Hepatocyte (in vitro differentiated cells): ENCODE measurements around the gene KIR3DL3. TPM values are rescaled to one million over a fixed set of nuclear protein-coding genes. Genes with fewer than 3 reads are reported as not detected.
"Not testable (repeated sequence)": the region's sequence is repeated elsewhere in the genome, so short reads cannot be mapped to it uniquely, and the experiment has no call there.

ENCODE experiments used
- DNase-seq: peaks from one replicate; pipeline ENCODE4 v3.0.0-alpha.2; 2016; ENCODE audit warnings: low spot score
- H2AFZ ChIP-seq: fragments of 200-600 bp; sonication (generic); 2 replicates; pipeline ENCODE4 v1.6.0; 2016; ENCODE audit warnings: antibody characterized with exemption, mild to moderate bottlenecking
- H3K27ac ChIP-seq: fragments of 200-600 bp; sonication (generic); 2 replicates; pipeline ENCODE4 v1.5.1; 2016; ENCODE audit warnings: mild to moderate bottlenecking
- H3K27me3 ChIP-seq: fragments of 200-600 bp; sonication (generic); 2 replicates; pipeline ENCODE4 v1.6.1; 2016
- H3K36me3 ChIP-seq: fragments of 200-600 bp; sonication (generic); replicated peaks from 2 replicates; pipeline ENCODE4 v1.5.1; 2016; ENCODE audit warnings: low read depth; ENCODE audit not compliant: insufficient read depth
- H3K4me1 ChIP-seq: fragments of 200-600 bp; sonication (generic); 2 replicates; pipeline ENCODE4 v1.5.1; 2016; ENCODE audit warnings: mild to moderate bottlenecking, moderate library complexity; ENCODE audit not compliant: insufficient read depth
- H3K4me2 ChIP-seq: fragments of 200-600 bp; sonication (generic); 2 replicates; pipeline ENCODE4 v1.6.0; 2016
- H3K4me3 ChIP-seq: fragments of 200-600 bp; sonication (generic); 2 replicates; pipeline ENCODE4 v1.5.1; 2016; ENCODE audit warnings: mild to moderate bottlenecking
- H3K79me2 ChIP-seq: fragments of 200-600 bp; sonication (generic); 2 replicates; pipeline ENCODE4 v1.6.0; 2017; ENCODE audit warnings: mild to moderate bottlenecking
- H3K9me2 ChIP-seq: fragments of 200-600 bp; sonication (generic); replicated peaks from 2 replicates; pipeline ENCODE4 v1.6.0; 2017; ENCODE audit warnings: mild to moderate bottlenecking; ENCODE audit not compliant: insufficient read depth
- H3K9me3 ChIP-seq: fragments of 200-600 bp; sonication (generic); 2 replicates; pipeline ENCODE4 v1.5.1; 2016; ENCODE audit warnings: low read depth, mild to moderate bottlenecking
- H4K20me1 ChIP-seq: fragments of 200-600 bp; sonication (generic); 2 replicates; pipeline ENCODE4 v1.6.0; 2016; ENCODE audit warnings: mild to moderate bottlenecking; ENCODE audit not compliant: insufficient read depth, poor library complexity, severe bottlenecking
- WGBS: methylation state at CpG from one replicate; pipeline ENCODE4 v1.1.6; 2016; ENCODE audit warnings: low lambda C conversion rate; ENCODE audit errors: missing lambda C conversion rate; 5-methylcytosine and 5-hydroxymethylcytosine counted together
- polyA plus RNA-seq: library from polyadenylated mRNA; unstranded; fragments of >200 nt; fragmentation: Nextera tagmentation; extraction: Ambion mirVana; gene quantifications from 2 replicates; pipeline ENCODE4 v1.2.1, GENCODE V29; 2016
- total RNA-seq: library from RNA; depleted of rRNA; stranded (reverse); fragments of >200 nt; gene quantifications from 2 replicates; pipeline ENCODE4 v1.2.3, GENCODE V29; 2014

The KIR3DL3 gene
- total and polyA plus RNA-seq, 2 experiments from 2014 or later = not detected

GRCh38 chr19:54747614-54748322, 23.5 kb downstream of the KIR3DL3 start:
- not testable (repeated sequence) for H3K9me3 ChIP-seq, H3K4me1 ChIP-seq, H3K36me3 ChIP-seq, H3K9me2 ChIP-seq, H2AFZ ChIP-seq, H3K27me3 ChIP-seq, H3K27ac ChIP-seq, H4K20me1 ChIP-seq, H3K79me2 ChIP-seq, H3K4me2 ChIP-seq, DNase-seq, H3K4me3 ChIP-seq
- WGBS = 72% methylated on average over 9 of the region's 9 CpGs

- H3K4me3 ChIP-seq, DNase-seq, H4K20me1 ChIP-seq, H2AFZ ChIP-seq, H3K79me2 ChIP-seq, H3K36me3 ChIP-seq, H3K27me3 ChIP-seq, H3K4me1 ChIP-seq, H3K9me2 ChIP-seq, H3K4me2 ChIP-seq, H3K27ac ChIP-seq, H3K9me3 ChIP-seq: not testable (repeated sequence)
- 31% methylated on average over 6 of the region's 6 CpGs for WGBS
These were observed 26.0 kb downstream of the KIR3DL3 start for GRCh38 chr19:54750276-54750675.

DNA sequence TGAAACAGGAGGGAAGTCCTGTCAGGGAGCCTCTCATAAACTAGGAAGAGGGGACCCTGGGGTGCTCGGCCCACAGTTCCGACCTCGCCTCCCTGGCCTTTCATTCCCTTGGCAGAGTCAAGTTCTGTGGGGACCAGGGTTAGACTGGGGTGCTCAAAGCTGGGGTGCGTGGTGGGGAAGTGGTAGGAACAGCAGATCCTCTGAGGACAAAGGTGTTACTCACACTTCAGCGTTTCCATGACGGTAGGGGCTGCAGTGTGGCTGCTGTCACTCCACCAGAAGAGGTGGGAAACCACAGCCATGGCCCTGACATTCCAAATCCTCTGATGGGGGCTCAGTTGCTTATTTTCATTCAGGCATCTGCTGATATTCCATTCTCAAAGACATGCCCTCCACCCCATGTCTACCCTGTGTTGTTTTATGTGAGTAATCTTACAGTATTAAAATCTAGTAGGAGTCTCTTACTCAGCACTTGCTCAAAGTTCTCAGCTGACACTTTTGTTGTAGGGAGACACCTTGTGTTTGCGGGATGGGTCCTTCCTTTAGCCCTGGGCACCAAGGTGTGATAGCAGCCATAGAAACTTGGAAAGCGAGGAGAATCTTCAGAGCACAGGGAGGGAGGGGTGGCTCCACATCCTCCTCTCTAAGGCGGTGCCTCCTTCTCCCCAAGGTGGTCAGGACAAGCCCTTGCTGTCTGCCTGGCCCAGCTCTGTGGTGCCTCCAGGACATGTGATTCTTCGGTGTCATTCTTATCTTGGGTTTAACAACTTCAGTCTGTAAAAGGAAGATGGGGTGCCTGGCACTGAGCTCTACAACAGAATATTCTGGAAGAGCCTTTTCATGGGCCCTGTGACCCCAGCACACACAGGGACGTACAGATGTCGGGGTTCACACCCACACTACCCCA, 32.2 kb downstream of the KIR3DL3 start:
- H3K4me2 ChIP-seq, H4K20me1 ChIP-seq, DNase-seq, H3K36me3 ChIP-seq, H3K27me3 ChIP-seq, H3K79me2 ChIP-seq, H2AFZ ChIP-seq, H3K4me1 ChIP-seq, H3K27ac ChIP-seq, H3K4me3 ChIP-seq, H3K9me2 ChIP-seq, H3K9me3 ChIP-seq: not testable (repeated sequence)
- WGBS = 68% methylated on average over 11 of the region's 12 CpGs

DNA sequence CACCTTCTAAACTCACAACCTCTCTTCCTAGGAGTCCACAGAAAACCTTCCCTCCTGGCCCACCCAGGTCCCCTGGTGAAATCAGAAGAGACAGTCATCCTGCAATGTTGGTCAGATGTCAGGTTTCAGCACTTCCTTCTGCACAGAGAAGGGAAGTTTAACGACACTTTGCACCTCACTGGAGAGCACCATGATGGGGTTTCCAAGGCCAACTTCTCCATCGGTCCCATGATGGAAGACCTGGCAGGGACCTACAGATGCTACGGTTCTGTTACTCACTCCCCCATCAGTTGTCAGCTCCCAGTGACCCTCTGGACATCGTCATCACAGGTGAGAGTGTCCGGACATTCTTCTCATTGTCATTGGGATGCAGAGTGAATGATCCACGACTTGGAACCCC, 34.3 kb downstream of the KIR3DL3 start:
- WGBS = 46% methylated on average over 6 of the region's 6 CpGs

DNA sequence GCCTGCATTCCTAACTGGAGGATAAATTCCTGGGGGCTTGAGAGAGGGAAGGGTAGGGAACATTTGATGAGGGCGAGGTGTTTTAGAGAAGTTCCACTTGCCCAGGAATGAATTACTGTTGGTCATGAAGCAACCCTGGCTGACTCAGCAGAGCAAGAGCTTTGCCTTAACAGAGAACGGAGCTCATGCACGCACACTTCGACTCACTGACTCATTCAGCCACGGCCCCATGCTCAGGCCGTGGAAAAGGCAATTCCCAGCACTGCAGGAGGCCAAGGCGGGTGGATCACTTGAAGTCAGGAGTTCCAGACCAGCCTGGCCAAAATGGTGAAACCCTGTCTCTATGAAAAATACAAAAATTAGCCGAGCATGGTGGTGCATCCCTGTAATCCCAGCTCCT, 40.0 kb downstream of the KIR3DL3 start:
- DNase-seq, H3K36me3 ChIP-seq, H3K4me3 ChIP-seq, H3K79me2 ChIP-seq, H2AFZ ChIP-seq, H3K27ac ChIP-seq, H3K9me2 ChIP-seq, H3K27me3 ChIP-seq, H3K4me1 ChIP-seq, H3K4me2 ChIP-seq, H3K9me3 ChIP-seq, H4K20me1 ChIP-seq: not testable (repeated sequence)
- 58% methylated on average over 8 of the region's 8 CpGs for WGBS

More for the DNA sequence above, 34.3 kb downstream of the KIR3DL3 start:
- H4K20me1 ChIP-seq, H3K79me2 ChIP-seq, H3K4me3 ChIP-seq, H3K9me2 ChIP-seq, H3K4me1 ChIP-seq, H3K9me3 ChIP-seq, H3K27ac ChIP-seq, H2AFZ ChIP-seq, H3K36me3 ChIP-seq, H3K4me2 ChIP-seq, DNase-seq, H3K27me3 ChIP-seq: not testable (repeated sequence)

GRCh38 chr19:54766464-54766863, 42.2 kb downstream of the KIR3DL3 start:
- H3K4me1 ChIP-seq, H3K79me2 ChIP-seq, H3K27me3 ChIP-seq, H3K36me3 ChIP-seq, H4K20me1 ChIP-seq, H3K4me3 ChIP-seq, H2AFZ ChIP-seq, H3K4me2 ChIP-seq, H3K9me3 ChIP-seq, H3K9me2 ChIP-seq, H3K27ac ChIP-seq, DNase-seq: not testable (repeated sequence)
- 50% methylated on average over 4 of the region's 4 CpGs for WGBS

GRCh38 chr19:54769646-54770045, 45.4 kb downstream of the KIR3DL3 start, which contains the start of gene KIR2DL1:
Gene KIR2DL1, plus strand, starts transcription at chr19:54769793. Its CDS starts 58 bp downstream, at chr19:54769851.
- H3K36me3 ChIP-seq, H3K4me2 ChIP-seq, H3K9me3 ChIP-seq, H3K79me2 ChIP-seq, DNase-seq, H3K27ac ChIP-seq, H4K20me1 ChIP-seq, H3K27me3 ChIP-seq, H3K4me1 ChIP-seq, H2AFZ ChIP-seq, H3K9me2 ChIP-seq, H3K4me3 ChIP-seq: not testable (repeated sequence)
- WGBS = 90% methylated on average over 15 of the region's 15 CpGs

GRCh38 chr19:54770511-54770910, 46.3 kb downstream of the KIR3DL3 start:
- H3K4me3 ChIP-seq, H3K79me2 ChIP-seq, H3K36me3 ChIP-seq, H3K27ac ChIP-seq, H3K27me3 ChIP-seq, DNase-seq, H3K4me2 ChIP-seq, H4K20me1 ChIP-seq, H3K9me2 ChIP-seq, H3K9me3 ChIP-seq, H2AFZ ChIP-seq, H3K4me1 ChIP-seq: not testable (repeated sequence)
- WGBS = 75% methylated on average over 4 of the region's 4 CpGs
